NCI-H524 (cell line): ENCODE results near the gene CCNY.

Experiments used
- DNase-seq, 2 experiments: peaks; one replicate each; lab custom pipeline; 2025; lab: John Stamatoyannopoulos, UW

Gene CCNY

GRCh38 chr10:35579726-35580422 is 243.6 kb downstream of the CCNY start:
- peak; percentile 39 to 75 for DNase-seq

GRCh38 chr10:35580423-35580770 is 244.1 kb downstream of the CCNY start:
- DNase-seq, result no peak

GRCh38 chr10:35581655-35582054 is 245.3 kb downstream of the CCNY start:
- no peak for DNase-seq

GRCh38 chr10:35584946-35585345 is 248.6 kb downstream of the CCNY start:
- DNase-seq, result no peak

- DNase-seq, result no peak
Observed at GRCh38 chr10:35585356-35585755, 249.0 kb downstream of the CCNY start.

- DNase-seq, result no peak
Observed at GRCh38 chr10:35585903-35586535, 249.7 kb downstream of the CCNY start.

GRCh38 chr10:35588836-35589235 is 252.5 kb downstream of the CCNY start:
- DNase-seq, result no peak

- peak; percentile 26 to 71 for DNase-seq
Observed at GRCh38 chr10:35592441-35592840, 256.1 kb downstream of the CCNY start.

- DNase-seq, result no peak
Observed at GRCh38 chr10:35594115-35595079, 258.1 kb downstream of the CCNY start.

- no peak for DNase-seq
Observed at GRCh38 chr10:35595106-35595505, 258.8 kb downstream of the CCNY start.

- no peak for DNase-seq
Observed at GRCh38 chr10:35598379-35598778, 262.1 kb downstream of the CCNY start.

- no peak for DNase-seq
Observed at GRCh38 chr10:35600193-35600592, 263.9 kb downstream of the CCNY start.

GRCh38 chr10:35605191-35605590 is 268.9 kb downstream of the CCNY start, which contains the start of gene GJD4:
TSS of gene GJD4 (plus strand) at chr10:35605341. CDS start at chr10:35605568, 227 bp downstream.
- no peak for DNase-seq

- no peak for DNase-seq
Observed at GRCh38 chr10:35606430-35606829, 270.1 kb downstream of the CCNY start.

- DNase-seq, result no peak
Observed at GRCh38 chr10:35607475-35608327, 271.4 kb downstream of the CCNY start.

- DNase-seq, result no peak
Observed at GRCh38 chr10:35608328-35608672, 272.0 kb downstream of the CCNY start.

GRCh38 chr10:35611750-35612149 is 275.4 kb downstream of the CCNY start:
- DNase-seq, result peak in 1 of 2 experiments; percentile 13

- peak in 1 of 2 experiments; percentile 30 for DNase-seq
Observed at GRCh38 chr10:35612385-35613106, 276.2 kb downstream of the CCNY start.

- DNase-seq, result no peak
Observed at GRCh38 chr10:35613107-35613440, 276.8 kb downstream of the CCNY start.

- DNase-seq, result no peak
Observed at GRCh38 chr10:35613597-35614226, 277.4 kb downstream of the CCNY start.

GRCh38 chr10:35614312-35614711 is 278.0 kb downstream of the CCNY start:
- no peak for DNase-seq
